Natural killer cell (primary cell): ENCODE measurements around the gene CEACAM5. TPM values are rescaled to one million over a fixed set of nuclear protein-coding genes. Genes with fewer than 3 reads are reported as not detected.

Experiments used
- ATAC-seq, 3 donors: fragments of 150-1000 bp in 2 of 3; fragments of 200-7000 bp in 1 of 3; cut with Tn5 transposase; 1 replicate in 1 of 3; 2 replicates in 2 of 3; pipeline ENCODE4 v1.10.0; 2021; ENCODE audit warnings: mild to moderate bottlenecking in 2 of 3, moderate library complexity in 2 of 3
- DNase-seq, 2 donors: peaks; one replicate each; pipeline versions ENCODE4 v3.0.0 to v3.0.0-alpha.2; 2013 to 2021; ENCODE audit warnings: mixed read lengths in 1 of 2
- H3K27ac ChIP-seq: one replicate; pipeline ENCODE4 v1.5.1; 2013; ENCODE audit warnings: mild to moderate bottlenecking, low read length
- H3K27me3 ChIP-seq: one replicate; pipeline ENCODE4 v1.6.1; 2013; ENCODE audit warnings: low read length; ENCODE audit not compliant: control insufficient read depth, insufficient read depth
- H3K36me3 ChIP-seq: one replicate; pipeline ENCODE4 v1.6.1; 2013; ENCODE audit warnings: low read length; ENCODE audit not compliant: control insufficient read depth, insufficient read depth
- H3K4me1 ChIP-seq: one replicate; pipeline ENCODE4 v1.6.1; 2013; ENCODE audit warnings: low read length; ENCODE audit not compliant: control insufficient read depth, insufficient read depth
- H3K4me3 ChIP-seq: one replicate; pipeline ENCODE4 v1.5.1; 2013; ENCODE audit warnings: low read length
- H3K9me3 ChIP-seq: one replicate; pipeline ENCODE4 v1.6.1; 2013; ENCODE audit warnings: low read length; ENCODE audit not compliant: control insufficient read depth, insufficient read depth
- H3K27ac Mint-ChIP-seq, 2 donors: one replicate each; pipeline ENCODE4 v1.8.0; 2022; ENCODE audit warnings: mild to moderate bottlenecking in 2 of 2, mixed read lengths in 2 of 2, moderate library complexity in 1 of 2
- H3K27me3 Mint-ChIP-seq, 2 donors: one replicate each; pipeline ENCODE4 v1.8.0; 2022; ENCODE audit warnings: low read depth in 2 of 2, mixed read lengths in 2 of 2
- H3K36me3 Mint-ChIP-seq: one replicate; pipeline ENCODE4 v1.8.0; 2022; ENCODE audit warnings: mixed read lengths
- H3K4me1 Mint-ChIP-seq, 2 donors: one replicate each; pipeline ENCODE4 v1.8.0; 2022; ENCODE audit warnings: mixed read lengths in 2 of 2
- H3K4me3 Mint-ChIP-seq: one replicate; pipeline ENCODE4 v1.8.0; 2022; ENCODE audit warnings: mild to moderate bottlenecking, moderate library complexity, mixed read lengths
- H3K9me3 Mint-ChIP-seq, 2 donors: one replicate each; pipeline ENCODE4 v1.8.0; 2022; ENCODE audit warnings: mixed read lengths in 2 of 2
- CTCF ChIP-seq: fragments of 200-600 bp; IDR thresholded peaks from one replicate; pipeline ENCODE4 v1.8.0; 2022; ENCODE audit warnings: antibody characterized with exemption
- WGBS: methylation state at CpG from one replicate; pipeline ENCODE4 v1.1.7; 2013; ENCODE audit warnings: missing lambda C conversion rate; ENCODE audit not compliant: insufficient coverage; 5-methylcytosine and 5-hydroxymethylcytosine counted together
- intact Hi-C: fragments of 100-400 bp; cut with micrococcal nuclease; formaldehyde crosslinking; loops from one replicate; pipeline ENCODE4 v1.14.2; 2022
- total RNA-seq, 4 donors: library from RNA; stranded (reverse); fragments of 120-200 nt in 1 of 4; gene quantifications; one replicate each; pipeline versions ENCODE4 v1.2.3 to v1.2.4, GENCODE V29; 2013 to 2022

CEACAM5 gene
- total RNA-seq, 3 donors from 2014 or later (not counting 1 experiment from before 2014, with no cell fraction given): not detected

GRCh38 chr19:41774515-41774980, 66.1 kb downstream of the CEACAM5 start:
- peaks cover 6% of the 10 kb centered on the region for H3K4me1 ChIP-seq
- WGBS: 30% methylated on average over 6 of the region's 6 CpGs
- Mint-ChIP-seq H3K36me3 (no peaks in the 10 kb centered on the region), H3K4me3 (no peak overlapping the region), H3K4me1 (no peaks in the 10 kb centered on the region), H3K27me3 (peaks cover 20 to 37% of the 10 kb centered on the region in 2 donors), H3K9me3 (no peaks in the 10 kb centered on the region), H3K27ac (no peak overlapping the region)
- H3K4me3 ChIP-seq: no peak overlapping the region
- ATAC-seq (no peak), DNase-seq (peak in 1 of 2 donors; percentile 81)
- H3K9me3 ChIP-seq: no peaks in the 10 kb centered on the region
- intact Hi-C loops: no loop called here
- H3K36me3 ChIP-seq: no peaks in the 10 kb centered on the region
- peaks cover 2% of the 10 kb centered on the region for H3K27me3 ChIP-seq
- no peak for TF ChIP-seq CTCF
- no peak overlapping the region for H3K27ac ChIP-seq

GRCh38 chr19:41776700-41777099, 68.3 kb downstream of the CEACAM5 start:
- no peak overlapping the region for H3K4me3 Mint-ChIP-seq
- intact Hi-C loops: no loop called here
- H3K27me3 Mint-ChIP-seq: peaks cover 32 to 54% of the 10 kb centered on the region in 2 donors
- H3K4me3 ChIP-seq: no peak overlapping the region
- H3K36me3 Mint-ChIP-seq: no peaks in the 10 kb centered on the region
- DNase-seq (no peak), ATAC-seq (no peak)
- no peaks in the 10 kb centered on the region for H3K9me3 ChIP-seq
- H3K27ac ChIP-seq: no peak overlapping the region
- H3K27ac Mint-ChIP-seq: no peak overlapping the region
- peaks cover 2% of the 10 kb centered on the region for H3K27me3 ChIP-seq
- H3K36me3 ChIP-seq: no peaks in the 10 kb centered on the region
- 92% methylated on average over 2 of the region's 2 CpGs for WGBS
- TF ChIP-seq CTCF: no peak
- H3K4me1 ChIP-seq: peaks cover 6% of the 10 kb centered on the region
- no peaks in the 10 kb centered on the region for H3K4me1 Mint-ChIP-seq
- no peaks in the 10 kb centered on the region for H3K9me3 Mint-ChIP-seq

Other genes with a start within 250 kb of the CEACAM5 start
- gene CEACAM21, start 132.5 kb upstream of the CEACAM5 start, total RNA-seq: 10 to 100 TPM; 26.8 to 46.6 (median 33.6) TPM
- gene CEACAM4, start 81.6 kb upstream of the CEACAM5 start, total RNA-seq: 1 to 10 TPM in 1 of 3 donors, under 1 TPM in 2; 0.52 to 1.1 (median 0.78) TPM
- gene CEACAM7, start 20.4 kb upstream of the CEACAM5 start, total RNA-seq: not detected
- not detected for gene CEACAM6, start 46.9 kb downstream of the CEACAM5 start, total RNA-seq
- 1 to 10 TPM in 2 of 3 donors, not detected in 1; 1.3 to 1.7 TPM for gene CEACAM3, start 88.0 kb downstream of the CEACAM5 start, total RNA-seq
- not detected for gene LYPD4, start 136.1 kb downstream of the CEACAM5 start, total RNA-seq
- not detected for gene DMRTC2, start 136.4 kb downstream of the CEACAM5 start, total RNA-seq
- gene RPS19, start 151.6 kb downstream of the CEACAM5 start, total RNA-seq: 1,000 to 10,000 TPM; 1,358 to 1,814 (median 1,709) TPM
- 10 to 100 TPM in 1 of 3 donors, 1 to 10 TPM in 2; 5.6 to 35.5 (median 6.0) TPM for gene CD79A, start 168.7 kb downstream of the CEACAM5 start, total RNA-seq
- gene ARHGEF1, start 174.6 kb downstream of the CEACAM5 start, total RNA-seq: 1,000 to 10,000 TPM; 1,177 to 1,409 (median 1,354) TPM
- gene ERFL, start 219.8 kb downstream of the CEACAM5 start, total RNA-seq: 1 to 10 TPM; 1.1 to 2.1 (median 1.5) TPM